Thyroid gland (tissue), 4 donors: ENCODE measurements around the gene GLIS1.

ENCODE experiments used
- CTCF ChIP-seq, 6 experiments: fragments of 200-600 bp in 3 of 6; fragments of 450-650 bp in 3 of 6; sonication (generic) in 3 of 6; IDR thresholded peaks; one replicate each; pipeline ENCODE4 v1.5.1; 2016 to 2019; ENCODE audit warnings: antibody characterized with exemption in 6 of 6, mild to moderate bottlenecking in 2 of 6, inconsistent platforms in 1 of 6, moderate library complexity in 1 of 6
- POLR2A ChIP-seq, 2 donors: fragments of 450-650 bp; IDR thresholded peaks; one replicate each; pipeline ENCODE4 v1.6.1; 2017; ENCODE audit warnings: antibody characterized with exemption in 2 of 2, mild to moderate bottlenecking in 2 of 2, moderate library complexity in 1 of 2

- TF ChIP-seq CTCF (IDR thresholded peaks at IDR 0.05) (no peak), POLR2A (IDR thresholded peaks at IDR 0.05) (no peak)
These were observed 13.3 kb upstream of the GLIS1 start for GRCh38 chr1:53752281-53752680.
